Trophoblast cell (in vitro differentiated cells and primary cell): ENCODE results near the gene PKD1L1.
A peak's percentile ranks its signal among the peaks of the same experiment; 100 is the strongest.

ENCODE experiments used
- DNase-seq, 2 donors: peaks; one replicate each; pipeline ENCODE4 v3.0.0-alpha.2; 2016
- H2AFZ ChIP-seq: 2 replicates; pipeline ENCODE4 v1.6.1; 2013; ENCODE audit warnings: low read length, moderate library complexity, mild to moderate bottlenecking; ENCODE audit not compliant: insufficient read depth, poor library complexity
- H2AK5ac ChIP-seq: 2 replicates; pipeline ENCODE4 v1.6.1; 2013; ENCODE audit warnings: mild to moderate bottlenecking, low read length
- H2BK120ac ChIP-seq: 2 replicates; pipeline ENCODE4 v1.6.1; 2013; ENCODE audit warnings: low read length, mild to moderate bottlenecking, moderate library complexity; ENCODE audit not compliant: insufficient read depth, poor library complexity
- H2BK12ac ChIP-seq: 2 replicates; pipeline ENCODE4 v1.6.1; 2013; ENCODE audit warnings: mild to moderate bottlenecking, low read length, moderate library complexity
- H2BK5ac ChIP-seq: 2 replicates; pipeline ENCODE4 v1.6.1; 2013; ENCODE audit warnings: low read length, low read depth, moderate library complexity, mild to moderate bottlenecking; ENCODE audit not compliant: poor library complexity
- H3K14ac ChIP-seq: 2 replicates; pipeline ENCODE4 v1.6.1; 2013; ENCODE audit warnings: mild to moderate bottlenecking, low read length
- H3K18ac ChIP-seq: 2 replicates; pipeline ENCODE4 v1.6.1; 2013; ENCODE audit warnings: mild to moderate bottlenecking, low read length
- H3K23ac ChIP-seq: 2 replicates; pipeline ENCODE4 v1.6.1; 2013; ENCODE audit warnings: low read length
- H3K27ac ChIP-seq: 2 replicates; pipeline ENCODE4 v1.5.1; 2013; ENCODE audit warnings: low read depth, mild to moderate bottlenecking, inconsistent platforms, low read length, moderate library complexity
- H3K27me3 ChIP-seq: 2 replicates; pipeline ENCODE4 v1.6.1; 2013; ENCODE audit warnings: inconsistent platforms, mild to moderate bottlenecking, low read length, moderate library complexity; ENCODE audit not compliant: insufficient read depth
- H3K36me3 ChIP-seq, 2 experiments: 1 replicate in 1 of 2; 2 replicates in 1 of 2; pipeline ENCODE4 v1.6.1; 2013; ENCODE audit warnings: low read length in 2 of 2, mild to moderate bottlenecking in 2 of 2, moderate library complexity in 1 of 2; ENCODE audit not compliant: insufficient read depth in 2 of 2, control insufficient read depth in 1 of 2
- H3K4ac ChIP-seq: 2 replicates; pipeline ENCODE4 v1.6.1; 2013; ENCODE audit warnings: low read depth, mild to moderate bottlenecking, low read length, moderate library complexity
- H3K4me1 ChIP-seq, 2 experiments: 1 replicate in 1 of 2; 2 replicates in 1 of 2; pipeline ENCODE4 v1.6.1; 2013; ENCODE audit warnings: low read length in 2 of 2, mild to moderate bottlenecking in 2 of 2, moderate library complexity in 1 of 2; ENCODE audit not compliant: insufficient read depth in 2 of 2, control insufficient read depth in 1 of 2
- H3K4me2 ChIP-seq: 2 replicates; pipeline ENCODE4 v1.6.1; 2013; ENCODE audit warnings: inconsistent platforms, mild to moderate bottlenecking, low read length, moderate library complexity
- H3K4me3 ChIP-seq: 2 replicates; pipeline ENCODE4 v1.5.1; 2013; ENCODE audit warnings: mild to moderate bottlenecking, low read depth, low read length, inconsistent platforms
- H3K79me1 ChIP-seq: one replicate; pipeline ENCODE4 v1.6.1; 2013; ENCODE audit warnings: low read length
- H3K79me2 ChIP-seq: 2 replicates; pipeline ENCODE4 v1.6.1; 2013; ENCODE audit warnings: low read length, mild to moderate bottlenecking; ENCODE audit not compliant: control insufficient read depth, insufficient read depth, poor library complexity
- H3K9ac ChIP-seq: 2 replicates; pipeline ENCODE4 v1.6.1; 2013; ENCODE audit warnings: mild to moderate bottlenecking, low read length
- H3K9me3 ChIP-seq: 2 replicates; pipeline ENCODE4 v1.6.1; 2013; ENCODE audit warnings: low read depth, mild to moderate bottlenecking, control low read depth, inconsistent platforms, low read length; ENCODE audit not compliant: insufficient read depth
- H4K12ac ChIP-seq: 2 replicates; pipeline ENCODE4 v1.6.1; 2013; ENCODE audit warnings: low read depth, mild to moderate bottlenecking, low read length, moderate library complexity
- H4K8ac ChIP-seq: 2 replicates; pipeline ENCODE4 v1.6.1; 2013; ENCODE audit warnings: low read depth, mild to moderate bottlenecking, low read length, moderate library complexity
- H4K91ac ChIP-seq: one replicate; pipeline ENCODE4 v1.6.1; 2013; ENCODE audit warnings: low read depth, mild to moderate bottlenecking, low read length, moderate library complexity
- WGBS: extraction: QIAGEN DNeasy Blood & Tissue Kit; methylation state at CpG from one replicate; pipeline ENCODE4 v1.1.7; 2013; ENCODE audit warnings: missing lambda C conversion rate; ENCODE audit not compliant: insufficient read length, insufficient coverage; ENCODE audit errors: extremely low coverage; 5-methylcytosine and 5-hydroxymethylcytosine counted together

Gene PKD1L1

GRCh38 chr7:47844311-47844710, 104.0 kb downstream of the PKD1L1 start:
- Histone ChIP-seq H3K27ac (no peak overlapping the region), H3K14ac (no peak overlapping the region), H3K4ac (no peak overlapping the region), H4K12ac (no peak overlapping the region), H2BK120ac (no peak overlapping the region), H3K4me2 (no peak overlapping the region), H3K9ac (no peak overlapping the region), H3K27me3 (no peaks in the 10 kb centered on the region), H2AK5ac (no peak overlapping the region), H3K79me2 (no peaks in the 10 kb centered on the region), H2BK5ac (no peak overlapping the region), H3K4me3 (no peak overlapping the region), H3K23ac (no peak overlapping the region), H3K36me3 (no peaks in the 10 kb centered on the region), H3K79me1 (no peaks in the 10 kb centered on the region), H3K18ac (no peak overlapping the region), H3K9me3 (peaks cover 2% of the 10 kb centered on the region), H2BK12ac (no peak overlapping the region), H3K4me1 (peaks cover 0 to 4% of the 10 kb centered on the region in 2 experiments), H4K91ac (no peak overlapping the region), H2AFZ (no peak overlapping the region), H4K8ac (no peak overlapping the region)
- no peak for DNase-seq

GRCh38 chr7:47843291-47843690, 105.0 kb downstream of the PKD1L1 start:
- Histone ChIP-seq H3K27me3 (no peaks in the 10 kb centered on the region), H2BK5ac (no peak overlapping the region), H3K79me2 (no peaks in the 10 kb centered on the region), H3K9ac (no peak overlapping the region), H3K36me3 (no peaks in the 10 kb centered on the region), H2AFZ (no peak overlapping the region), H3K14ac (no peak overlapping the region), H3K18ac (no peak overlapping the region), H3K4me1 (peaks cover 0 to 4% of the 10 kb centered on the region in 2 experiments), H4K91ac (no peak overlapping the region), H4K12ac (no peak overlapping the region), H3K9me3 (peaks cover 2% of the 10 kb centered on the region), H3K23ac (no peak overlapping the region), H4K8ac (no peak overlapping the region), H3K4me2 (no peak overlapping the region), H3K27ac (no peak overlapping the region), H3K4ac (no peak overlapping the region), H2BK120ac (no peak overlapping the region), H3K79me1 (no peaks in the 10 kb centered on the region), H3K4me3 (no peak overlapping the region), H2AK5ac (no peak overlapping the region), H2BK12ac (no peak overlapping the region)
- DNase-seq, result peak; percentile 54 to 83
- no CpG with 5 or more reads among the region's 2 CpGs for WGBS

- H4K12ac ChIP-seq, result no peak overlapping the region
- H3K4ac ChIP-seq, result no peak overlapping the region
- H3K9me3 ChIP-seq, result peaks cover 2% of the 10 kb centered on the region
- no peaks in the 10 kb centered on the region for H3K79me1 ChIP-seq
- no peak overlapping the region for H2AFZ ChIP-seq
- no peaks in the 10 kb centered on the region for H3K79me2 ChIP-seq
- DNase-seq, result no peak
- H4K91ac ChIP-seq, result no peak overlapping the region
- no peak overlapping the region for H3K4me2 ChIP-seq
- no peak overlapping the region for H2AK5ac ChIP-seq
- no peak overlapping the region for H2BK120ac ChIP-seq
- no peak overlapping the region for H3K4me3 ChIP-seq
- WGBS, result no CpG with 5 or more reads among the region's 16 CpGs
- H3K9ac ChIP-seq, result no peak overlapping the region
- H2BK5ac ChIP-seq, result no peak overlapping the region
- H3K23ac ChIP-seq, result no peak overlapping the region
- H3K36me3 ChIP-seq, result no peaks in the 10 kb centered on the region
- H3K27me3 ChIP-seq, result no peaks in the 10 kb centered on the region
- no peak overlapping the region for H3K27ac ChIP-seq
- H3K18ac ChIP-seq, result no peak overlapping the region
- no peak overlapping the region for H3K14ac ChIP-seq
- H3K4me1 ChIP-seq, result no peaks in the 10 kb centered on the region
- no peak overlapping the region for H4K8ac ChIP-seq
- H2BK12ac ChIP-seq, result no peak overlapping the region
Measured at GRCh38 chr7:47839381-47839780, 108.9 kb downstream of the PKD1L1 start.

GRCh38 chr7:47837826-47838225, 110.4 kb downstream of the PKD1L1 start:
- Histone ChIP-seq H3K14ac (no peak overlapping the region), H3K4me1 (no peaks in the 10 kb centered on the region), H2AFZ (no peak overlapping the region), H2BK120ac (no peak overlapping the region), H3K36me3 (no peaks in the 10 kb centered on the region), H3K27me3 (no peaks in the 10 kb centered on the region), H4K12ac (no peak overlapping the region), H2BK12ac (no peak overlapping the region), H2BK5ac (no peak overlapping the region), H4K91ac (no peak overlapping the region), H3K27ac (no peak overlapping the region), H3K4me2 (no peak overlapping the region), H3K79me2 (no peaks in the 10 kb centered on the region), H3K79me1 (no peaks in the 10 kb centered on the region), H3K4ac (no peak overlapping the region), H3K9ac (no peak overlapping the region), H3K9me3 (peaks cover 2% of the 10 kb centered on the region), H3K4me3 (no peak overlapping the region), H3K23ac (no peak overlapping the region), H3K18ac (no peak overlapping the region), H4K8ac (no peak overlapping the region), H2AK5ac (no peak overlapping the region)
- DNase-seq, result no peak
- WGBS, result no CpG with 5 or more reads among the region's 8 CpGs
